ENCODE measurements around the gene GTF2H1.
"Not testable (repeated sequence)": the region's sequence is repeated elsewhere in the genome, so short reads cannot be mapped to it uniquely, and the experiment has no call there.

Gene GTF2H1

DNA sequence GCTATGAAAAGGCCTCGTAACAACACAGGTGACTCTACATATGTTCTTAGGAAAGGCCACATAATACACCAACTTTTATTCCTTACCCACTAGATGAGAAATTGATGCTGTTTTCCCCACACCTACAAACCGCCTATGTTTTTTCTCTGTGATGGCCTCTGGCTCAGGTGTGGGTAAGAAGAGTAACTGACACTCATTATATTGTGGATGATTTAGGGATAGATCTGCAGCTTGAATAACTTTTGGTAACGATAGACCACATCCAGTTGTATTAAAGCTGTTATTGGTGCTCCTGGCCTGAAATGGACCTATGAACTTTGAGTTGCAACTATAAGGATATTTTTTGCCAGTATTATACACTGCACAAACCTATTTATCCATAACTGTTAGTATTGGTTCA, 75.6 kb downstream of the GTF2H1 start:
- no peaks in the 10 kb centered on the region for H3K9me3 Mint-ChIP-seq
- no peak overlapping the region for H3K27ac Mint-ChIP-seq
- peaks cover 65% of the 10 kb centered on the region for H3K36me3 Mint-ChIP-seq
- CTCF ChIA-PET: interaction anchor here (0.7 kb wide), 1 partner anchor 53 kb away, joined by 3 read pairs; no protein-coding TSS in a partner anchor
- H3K4me3 Mint-ChIP-seq: peak overlapping the region; percentile 99
- peaks cover 54% of the 10 kb centered on the region for H3K4me1 Mint-ChIP-seq
- no peak for DNase-seq
- H3K27me3 Mint-ChIP-seq: no peaks in the 10 kb centered on the region

DNA sequence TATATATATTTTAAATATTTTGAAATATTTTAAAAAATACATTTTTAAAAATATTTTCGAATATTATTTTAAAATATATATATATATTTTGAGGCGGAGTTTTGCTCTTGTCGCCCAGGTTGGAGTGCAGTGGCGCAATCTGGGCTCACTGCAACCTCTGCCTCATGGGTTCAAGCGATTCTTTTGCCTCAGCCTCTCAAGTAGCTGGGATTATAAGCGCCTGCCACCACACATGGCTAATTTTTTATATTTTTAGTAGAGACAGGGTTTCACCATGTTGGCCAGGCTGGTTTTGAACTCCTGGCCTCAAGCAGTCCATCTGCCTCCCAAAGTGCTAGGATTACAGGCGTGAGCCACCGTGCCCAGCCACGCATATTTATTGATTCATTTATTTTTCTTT, 78.7 kb downstream of the GTF2H1 start:
- not testable (repeated sequence) for H3K27me3 Mint-ChIP-seq
- CTCF ChIA-PET: interaction anchor here (1.5 kb wide), 1 partner anchor 119 kb away, joined by 3 read pairs; no protein-coding TSS in a partner anchor

DNA sequence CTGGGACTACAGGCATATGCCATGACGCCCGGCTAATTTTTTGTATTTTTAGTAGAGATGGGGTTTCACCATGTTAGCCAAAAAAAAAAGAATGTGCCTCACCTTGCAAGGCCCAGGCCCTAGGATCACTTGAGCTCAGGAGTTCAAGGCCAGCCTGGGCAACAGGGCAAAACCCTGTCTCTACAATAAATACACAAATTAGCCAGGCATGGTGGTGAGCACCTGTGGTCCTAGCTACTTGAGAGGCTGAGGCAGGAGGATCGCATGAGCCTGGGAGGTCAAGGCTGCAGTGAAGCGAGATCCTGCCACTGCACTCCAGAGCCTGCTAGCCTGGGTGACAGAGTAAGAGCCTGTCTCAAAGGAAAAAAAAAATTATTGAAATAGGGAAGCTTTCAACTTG, 81.7 kb downstream of the GTF2H1 start:
- H3K36me3 Mint-ChIP-seq: peaks cover 63% of the 10 kb centered on the region
- peak overlapping the region; percentile 58 for H3K27ac Mint-ChIP-seq
- no peaks in the 10 kb centered on the region for H3K9me3 Mint-ChIP-seq
- no peak for DNase-seq
- peaks cover 30% of the 10 kb centered on the region for H3K4me1 Mint-ChIP-seq
- CTCF ChIA-PET: interaction anchor here (1.3 kb wide), 1 partner anchor 8 kb away, joined by 3 read pairs; no protein-coding TSS in a partner anchor
- no peaks in the 10 kb centered on the region for H3K27me3 Mint-ChIP-seq
- no peak overlapping the region for H3K4me3 Mint-ChIP-seq

More for the DNA sequence above, 78.7 kb downstream of the GTF2H1 start:
- not testable (repeated sequence) for H3K27ac Mint-ChIP-seq, H3K9me3 Mint-ChIP-seq, H3K4me3 Mint-ChIP-seq, DNase-seq
- peaks cover 70% of the 10 kb centered on the region for H3K36me3 Mint-ChIP-seq
- H3K4me1 Mint-ChIP-seq: peaks cover 52% of the 10 kb centered on the region

DNA sequence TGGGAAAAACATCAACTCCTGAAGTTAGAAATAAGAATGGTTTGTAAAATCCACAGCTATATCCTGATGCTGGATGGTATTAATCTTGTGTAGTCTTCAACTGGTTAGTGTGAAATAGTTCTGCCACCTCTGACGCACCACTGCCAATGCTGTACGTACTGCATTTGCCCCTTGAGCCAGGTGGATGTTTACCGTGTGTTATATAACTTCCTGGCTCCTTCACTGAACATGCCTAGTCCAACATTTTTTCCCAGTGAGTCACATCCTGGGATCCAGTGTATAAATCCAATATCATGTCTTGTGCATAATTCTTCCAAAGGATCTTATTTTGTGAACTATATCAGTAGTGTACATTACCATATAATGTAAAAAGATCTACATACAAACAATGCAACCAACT, 85.0 kb downstream of the GTF2H1 start:
- not testable (repeated sequence) for H3K9me3 Mint-ChIP-seq, H3K4me3 Mint-ChIP-seq, DNase-seq, H3K27me3 Mint-ChIP-seq, H3K27ac Mint-ChIP-seq
- Mint-ChIP-seq H3K4me1 (peaks cover 29% of the 10 kb centered on the region), H3K36me3 (peaks cover 44% of the 10 kb centered on the region)
- CTCF ChIA-PET: interaction anchor here (0.6 kb wide), 1 partner anchor 162 kb away, joined by 3 read pairs; no protein-coding TSS in a partner anchor

DNA sequence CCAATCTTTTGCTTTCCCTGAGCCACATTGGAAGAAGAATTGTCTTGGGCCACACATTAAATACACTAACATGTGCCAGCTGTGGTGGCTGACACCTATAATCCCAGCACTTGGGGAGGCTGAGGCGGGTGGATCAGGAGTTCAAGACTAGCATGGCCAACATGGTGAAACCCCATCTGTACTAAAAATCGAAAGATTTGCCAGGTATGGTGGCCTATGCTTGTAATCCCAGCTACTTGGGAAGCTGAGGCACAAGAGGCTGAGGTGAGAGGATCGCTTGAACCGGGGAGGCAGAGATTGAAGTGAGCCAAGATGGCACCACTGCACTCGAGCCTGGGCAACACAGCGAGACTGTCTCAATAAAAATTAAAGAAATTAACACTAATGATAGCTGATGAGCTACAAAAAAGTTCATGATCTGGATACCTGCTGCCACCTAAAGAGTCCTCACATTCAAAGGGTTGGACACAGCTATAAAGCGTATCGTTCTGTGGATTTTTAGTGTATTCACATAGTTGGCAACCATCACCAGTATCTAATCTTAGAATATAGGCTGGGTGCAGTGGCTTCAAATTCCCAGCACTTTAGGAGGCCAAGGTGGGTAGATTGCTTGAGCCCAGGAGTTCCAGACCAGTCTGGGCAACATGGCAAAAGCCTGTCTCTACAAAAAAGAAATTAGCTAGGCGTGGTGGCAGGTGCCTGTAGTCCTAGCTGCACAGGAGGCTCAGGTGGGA, 86.4 kb downstream of the GTF2H1 start:
- CTCF ChIA-PET: no interaction called here
- Mint-ChIP-seq H3K4me1 (peaks cover 22% of the 10 kb centered on the region), H3K27ac (peak overlapping the region; percentile 52), H3K4me3 (no peak overlapping the region), H3K27me3 (peaks cover 12% of the 10 kb centered on the region), H3K36me3 (peaks cover 33% of the 10 kb centered on the region), H3K9me3 (no peaks in the 10 kb centered on the region)
- no peak for DNase-seq

DNA sequence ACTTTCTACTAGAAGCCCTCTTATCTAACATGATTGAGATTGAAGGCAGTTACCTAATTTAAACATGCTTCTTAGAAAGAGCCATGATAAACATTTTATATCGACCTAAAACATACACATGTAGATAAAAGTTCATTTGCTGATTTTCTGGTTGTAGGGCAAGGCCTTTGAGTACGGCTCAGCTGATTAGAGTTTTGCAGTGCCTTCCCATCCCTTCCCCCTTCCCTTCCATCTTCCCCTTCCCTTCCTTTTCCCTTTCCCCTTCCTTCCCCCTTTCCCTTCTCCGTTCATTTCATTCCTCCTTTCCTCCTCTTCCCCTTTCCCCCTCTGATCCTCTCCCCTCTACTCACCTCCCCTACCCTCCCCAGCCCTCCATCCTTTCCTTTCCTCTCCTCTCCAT, 94.1 kb downstream of the GTF2H1 start:
- H3K27ac Mint-ChIP-seq: no peak overlapping the region
- DNase-seq: no peak
- H3K27me3 Mint-ChIP-seq: peaks cover 12% of the 10 kb centered on the region
- H3K4me3 Mint-ChIP-seq: no peak overlapping the region
- H3K36me3 Mint-ChIP-seq: no peaks in the 10 kb centered on the region
- H3K4me1 Mint-ChIP-seq: peaks cover 14% of the 10 kb centered on the region
- no peaks in the 10 kb centered on the region for H3K9me3 Mint-ChIP-seq
- CTCF ChIA-PET: interaction anchor here (0.9 kb wide), 1 partner anchor 173 kb away, joined by 3 read pairs; no protein-coding TSS in a partner anchor

Data from activated naive CD4-positive, alpha-beta T cell treated with anti-CD3 and anti-CD28 coated beads, Interleukin-2, amount 10 ng/mL, durations not matched to agents 7 days and 5 days (primary cell).